ENCODE data around the gene COL4A6. TPM values are rescaled to one million over a fixed set of nuclear protein-coding genes. Genes with fewer than 3 reads are reported as not detected.

COL4A6 gene
- total and polyA plus RNA-seq, 2 of the 4 experiments (the other 2 are of a cell fraction), result 0.36 to 0.74 TPM

DNA sequence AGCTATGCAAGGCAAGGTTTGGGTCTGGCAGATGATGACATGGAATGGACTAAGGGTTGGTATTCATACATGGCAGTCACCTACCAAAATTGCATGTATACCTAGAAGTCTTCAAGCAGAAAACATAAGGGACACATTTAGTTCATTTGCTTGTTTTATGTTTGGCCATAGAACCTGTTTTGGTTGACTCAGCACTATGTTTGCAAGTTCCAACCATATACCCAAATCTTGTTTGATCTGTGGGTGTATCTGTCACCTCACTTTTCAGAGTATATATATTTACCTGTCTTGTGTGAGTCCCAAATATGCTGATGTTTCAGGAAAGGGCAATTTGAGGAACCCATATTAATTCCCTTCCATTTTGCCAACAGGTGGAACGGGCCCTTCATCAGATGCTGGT lies 307.3 kb downstream of the COL4A6 start:
- H2BK120ac ChIP-seq (ENCODE audit: low read depth, low read length), result no peak overlapping the region
- H4K8ac ChIP-seq (ENCODE audit: low read depth in 2 of 2, low read length in 2 of 2), result no peak overlapping the region
- H4K91ac ChIP-seq (ENCODE audit: insufficient read depth, low read depth, low read length), result no peak overlapping the region
- DNase-seq, result no peak
- H2BK20ac ChIP-seq (ENCODE audit: low read depth, low read length), result no peak overlapping the region
- H3K79me1 ChIP-seq (ENCODE audit: low read depth in 1 of 2, low read length in 2 of 2), result no peaks in the 10 kb centered on the region
- no peak overlapping the region for H2BK5ac ChIP-seq (ENCODE audit: low read depth, low read length, poor library complexity, severe bottlenecking)
- BruUV-seq (replicated peaks), result no TSS peak
- H3K4me2 ChIP-seq (ENCODE audit: low read depth, low read length), result no peak overlapping the region
- H3K9me1 ChIP-seq (ENCODE audit: insufficient read depth, low read length), result no peaks in the 10 kb centered on the region
- no peak for TF ChIP-seq RAD21 (IDR thresholded peaks at IDR 0.05; ENCODE audit: low read length)
- TF ChIP-seq MAFK (IDR thresholded peaks at IDR 0.05; ENCODE audit: low read depth, low read length), result peak; percentile 12; the same call in 1 of the 2 replicates
- no peak for TF ChIP-seq RCOR1 (IDR thresholded peaks at IDR 0.05; ENCODE audit: insufficient replicate concordance, low read length)
- no peak for TF ChIP-seq POLR2A (IDR thresholded peaks at IDR 0.05; ENCODE audit: low read depth, low read length)
- no peak for TF ChIP-seq CEBPB (IDR thresholded peaks at IDR 0.05; ENCODE audit: low read depth, low read length)
- no peak for TF ChIP-seq USF2 (IDR thresholded peaks at IDR 0.05; ENCODE audit: low read depth, low read length)
- TF ChIP-seq BHLHE40 (IDR thresholded peaks at IDR 0.05; ENCODE audit: low read depth, low read length), result no peak
- no peak overlapping the region for H3K23ac ChIP-seq (ENCODE audit: low read depth, low read length)
- no peaks in the 10 kb centered on the region for H4K20me1 ChIP-seq (ENCODE audit: insufficient read depth, low read length)
- H2BK15ac ChIP-seq (ENCODE audit: low read depth, low read length), result no peak overlapping the region
- H3K4me1 ChIP-seq (ENCODE audit: control insufficient read depth, insufficient read depth, low read length), result no peaks in the 10 kb centered on the region
- H3K14ac ChIP-seq (replicated peaks; ENCODE audit: low read depth, low read length), result no peak overlapping the region
- no peaks in the 10 kb centered on the region; the same call in 1 of the 2 replicates for H3K36me3 ChIP-seq (ENCODE audit: control insufficient read depth, insufficient read depth, low read length)
- no peaks in the 10 kb centered on the region for H3K9me3 ChIP-seq (ENCODE audit: control insufficient read depth, insufficient read depth, low read length)
- ATAC-seq (ENCODE audit: low read depth), result no peak
- no peak overlapping the region for H4K5ac ChIP-seq (ENCODE audit: low read depth, low read length)
- H3K27me3 ChIP-seq (ENCODE audit: control insufficient read depth, insufficient read depth, low read length), result no peaks in the 10 kb centered on the region
- no peak overlapping the region for H3K56ac ChIP-seq (ENCODE audit: extremely low read depth, insufficient read depth, low read length)
- ChIA-PET POLR2A (ENCODE audit: unreplicated experiment) (no interaction called here), CTCF (no interaction called here)
- no CpG with 5 or more reads among the region's 1 CpG for WGBS, 2 experiments (ENCODE audit: extremely low coverage in 2 of 2, insufficient read length in 1 of 2)
- intact Hi-C loops (cut with micrococcal nuclease) (no loop called here), dilution Hi-C loops (cut with HindIII; ENCODE audit: low sequenced_read_pairs, unreplicated experiment) (no loop called here), in situ Hi-C loops (cut with MboI; ENCODE audit: low sequenced_read_pairs) (no loop called here)
- H2AK9ac ChIP-seq (replicated peaks; ENCODE audit: low read depth, low read length, poor library complexity), result no peak overlapping the region
- no peak overlapping the region for H3K9ac ChIP-seq (ENCODE audit: low read depth, low read length)
- H3K18ac ChIP-seq (ENCODE audit: low read depth, low read length), result no peak overlapping the region
- H2AFZ ChIP-seq (replicated peaks; ENCODE audit: low read length, poor library complexity), result no peak overlapping the region
- no peak overlapping the region for H3K4me3 ChIP-seq (ENCODE audit: insufficient read depth, low read depth, low read length)
- no peak overlapping the region for H3K27ac ChIP-seq (ENCODE audit: insufficient read depth, low read length)
- no peak overlapping the region for H2AK5ac ChIP-seq (ENCODE audit: low read depth, low read length)
- H3K4ac ChIP-seq (ENCODE audit: low read depth, low read length), result no peak overlapping the region
